DMS53 treated with DMSO at 0.1 percent for 48 hours (cell line): ENCODE data around the gene DHX30.
"Not testable (repeated sequence)": the region's sequence is repeated elsewhere in the genome, so short reads cannot be mapped to it uniquely, and the experiment has no call there.

Experiments
- DNase-seq: peaks from one replicate; lab custom pipeline; 2025; ENCODE audit not compliant: unreplicated experiment; lab: John Stamatoyannopoulos, UW

DHX30 gene

GRCh38 chr3:47877719-47878118 lies 74.8 kb downstream of the DHX30 start:
- DNase-seq: no peak

DNA sequence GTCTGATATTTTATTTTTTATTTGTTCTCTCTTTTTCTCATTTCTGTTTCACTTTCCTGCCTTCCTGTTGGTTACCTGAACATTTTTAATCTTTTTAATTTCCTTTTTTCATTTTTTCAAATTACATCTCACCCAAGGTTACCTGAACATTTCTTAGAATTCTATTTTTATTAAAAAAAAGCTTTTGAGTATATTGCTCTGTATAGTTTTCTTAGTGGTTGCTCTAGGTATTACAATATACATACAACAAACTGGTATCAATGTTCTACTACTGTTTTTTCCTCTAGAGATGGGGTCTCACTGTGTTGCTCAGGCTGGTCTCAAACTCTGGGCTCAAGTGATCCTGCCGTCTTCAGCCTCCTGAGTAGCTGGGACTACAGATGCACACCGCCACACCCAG lies 79.4 kb downstream of the DHX30 start:
- no peak for DNase-seq

DNA sequence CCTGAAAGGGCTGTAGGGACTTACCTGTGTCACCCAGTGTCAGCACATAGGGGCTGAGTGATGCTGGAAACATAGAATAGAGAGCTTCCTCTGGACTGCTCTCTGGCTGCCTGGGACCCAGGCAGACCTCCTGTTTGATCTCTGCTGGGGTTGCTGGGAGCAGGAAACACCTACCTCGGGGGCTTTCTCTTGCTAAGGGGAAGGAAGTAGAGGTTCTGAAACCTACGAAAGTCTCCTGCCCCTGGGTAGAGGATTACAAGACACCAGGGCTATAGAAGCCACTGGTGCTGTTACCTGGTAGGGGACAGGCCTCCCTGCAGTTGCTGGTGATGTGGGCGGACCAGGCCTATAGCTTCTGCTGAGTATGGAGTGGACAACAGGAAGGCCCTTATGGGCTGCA lies 81.7 kb downstream of the DHX30 start:
- no peak for DNase-seq

DNA sequence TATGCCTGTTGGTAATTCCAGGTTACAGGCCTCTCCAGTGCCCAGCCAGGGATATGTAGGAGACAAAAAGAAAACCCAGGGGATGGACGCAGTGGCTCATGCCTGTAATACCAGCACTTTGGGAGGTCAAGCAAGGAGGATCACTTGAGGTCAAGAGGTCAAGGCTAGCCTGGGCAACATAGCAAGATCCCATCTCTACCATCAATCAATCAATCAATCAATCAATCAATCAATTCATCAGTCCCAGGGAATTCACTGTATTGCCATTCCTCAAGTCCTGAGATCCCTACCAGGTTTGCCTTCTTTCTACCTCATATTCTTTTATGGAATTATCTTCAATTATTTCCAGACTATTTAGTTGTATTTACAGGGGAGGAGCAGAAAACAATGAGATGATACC lies 82.2 kb downstream of the DHX30 start:
- no peak for DNase-seq

GRCh38 chr3:47887991-47888390 lies 85.1 kb downstream of the DHX30 start:
- DNase-seq: not testable (repeated sequence)

GRCh38 chr3:47888986-47889757 lies 86.2 kb downstream of the DHX30 start:
- no peak for DNase-seq

GRCh38 chr3:47890126-47890827 lies 87.3 kb downstream of the DHX30 start:
- DNase-seq: no peak

GRCh38 chr3:47890828-47891612 lies 88.1 kb downstream of the DHX30 start:
- no peak for DNase-seq

GRCh38 chr3:47891613-47892005 lies 88.7 kb downstream of the DHX30 start:
- DNase-seq: no peak

DNA sequence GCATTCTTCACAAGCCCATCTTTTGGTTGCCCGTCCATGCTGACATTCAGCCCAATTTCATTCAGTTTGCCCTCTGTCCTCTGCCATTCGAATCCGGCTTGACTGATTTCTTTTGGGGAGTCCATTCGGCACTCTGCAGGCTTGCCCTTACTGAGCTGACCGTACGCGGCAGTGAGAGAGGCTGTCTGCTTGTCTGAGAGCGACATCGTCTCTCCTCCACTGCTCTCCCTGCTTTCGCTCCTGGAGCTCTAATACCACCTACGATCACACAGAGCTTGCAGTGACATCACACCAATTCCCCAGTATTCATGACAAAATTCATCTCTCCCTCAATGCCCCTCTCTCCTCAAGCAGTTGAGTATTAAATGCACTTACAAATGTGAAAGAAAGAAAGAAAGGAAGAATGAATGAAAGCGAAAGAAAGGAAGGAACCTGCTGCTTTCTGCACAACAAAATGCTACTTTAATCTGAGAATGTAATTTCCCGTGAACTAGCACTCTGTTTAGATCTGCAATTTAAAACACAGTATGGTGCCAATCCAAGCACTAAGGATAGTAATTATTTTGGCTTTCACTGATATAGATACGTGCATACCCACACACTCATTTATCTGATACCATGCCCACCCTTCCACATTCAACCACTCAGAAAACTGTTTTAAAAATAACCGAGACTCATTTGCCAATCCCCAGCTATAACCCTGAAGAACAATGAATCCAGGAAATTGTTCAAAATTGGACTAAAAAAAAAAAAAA lies 89.5 kb downstream of the DHX30 start:
- no peak for DNase-seq

- DNase-seq: no peak
Measured at GRCh38 chr3:47895241-47895640, 92.3 kb downstream of the DHX30 start.

- no peak for DNase-seq
Measured at GRCh38 chr3:47896736-47897135, 93.8 kb downstream of the DHX30 start.

GRCh38 chr3:47897954-47898353 lies 95.0 kb downstream of the DHX30 start:
- DNase-seq: no peak

GRCh38 chr3:47899495-47900108 lies 96.7 kb downstream of the DHX30 start:
- DNase-seq: no peak
